ENCODE measurements around the gene INTS11. TPM values are rescaled to one million over a fixed set of nuclear protein-coding genes. Genes with fewer than 3 reads are reported as not detected.

Gene INTS11
- total and polyA plus RNA-seq, 9 of the 15 experiments (the other 6 are each of a cell fraction or from before 2014, with no cell fraction given) = 3.6 to 183 (median 110) TPM

DNA sequence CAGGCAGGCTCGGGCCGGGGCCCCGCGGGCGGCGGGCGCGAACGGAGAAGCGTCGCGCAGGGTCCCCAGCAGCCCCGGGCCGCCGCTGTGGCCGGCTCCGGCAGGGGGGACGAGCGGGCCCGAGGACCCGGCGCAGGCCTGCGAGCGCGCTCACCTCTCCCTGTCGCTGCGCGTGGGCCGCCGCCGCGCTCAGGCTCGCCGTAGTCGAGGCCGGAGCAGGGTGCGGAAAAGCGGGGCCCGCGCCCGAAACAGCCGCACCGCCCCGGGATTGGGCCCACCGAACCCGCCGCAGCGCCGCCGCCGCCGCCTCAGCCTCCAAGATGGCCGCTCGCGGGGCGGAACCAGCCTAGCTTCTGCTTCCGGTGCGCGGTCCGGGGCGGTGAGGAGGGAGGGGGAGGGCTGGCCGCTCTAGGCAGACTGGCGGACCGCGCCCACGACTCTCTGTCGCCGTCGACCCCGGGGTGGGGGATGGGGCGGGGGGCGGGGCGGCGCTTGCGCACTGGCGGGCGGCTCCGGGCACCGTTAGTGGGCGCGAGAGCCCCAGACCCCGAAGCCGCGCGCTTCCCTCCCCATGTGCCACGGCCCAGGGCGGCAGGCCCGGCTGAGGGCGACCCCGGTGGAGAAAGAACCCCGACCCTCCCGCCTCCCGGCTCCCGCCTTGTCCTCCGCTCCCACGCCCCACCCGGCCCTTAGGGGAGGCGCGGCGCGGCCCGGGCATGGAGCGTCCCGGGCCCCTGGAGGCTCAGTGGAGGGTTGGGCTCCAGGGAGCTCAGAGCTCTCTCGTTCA is 50.8 kb downstream of the INTS11 start, which contains the start of gene UBE2J2 (continued):
- TF ChIP-seq, protein P1, sequence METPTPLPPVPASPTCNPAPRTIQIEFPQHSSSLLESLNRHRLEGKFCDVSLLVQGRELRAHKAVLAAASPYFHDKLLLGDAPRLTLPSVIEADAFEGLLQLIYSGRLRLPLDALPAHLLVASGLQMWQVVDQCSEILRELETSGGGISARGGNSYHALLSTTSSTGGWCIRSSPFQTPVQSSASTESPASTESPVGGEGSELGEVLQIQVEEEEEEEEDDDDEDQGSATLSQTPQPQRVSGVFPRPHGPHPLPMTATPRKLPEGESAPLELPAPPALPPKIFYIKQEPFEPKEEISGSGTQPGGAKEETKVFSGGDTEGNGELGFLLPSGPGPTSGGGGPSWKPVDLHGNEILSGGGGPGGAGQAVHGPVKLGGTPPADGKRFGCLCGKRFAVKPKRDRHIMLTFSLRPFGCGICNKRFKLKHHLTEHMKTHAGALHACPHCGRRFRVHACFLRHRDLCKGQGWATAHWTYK (CRISPR knock-in tag; IDR thresholded peaks at IDR 0.05) = peak; percentile 54; the same call in 1 of the 2 replicates
- TF ChIP-seq CBFB (CRISPR knock-in tag; IDR thresholded peaks at IDR 0.05) = no peak
- TF ChIP-seq NCOA1 (IDR thresholded peaks at IDR 0.05; ENCODE audit: low read depth) = no peak
- TF ChIP-seq, protein P2, sequence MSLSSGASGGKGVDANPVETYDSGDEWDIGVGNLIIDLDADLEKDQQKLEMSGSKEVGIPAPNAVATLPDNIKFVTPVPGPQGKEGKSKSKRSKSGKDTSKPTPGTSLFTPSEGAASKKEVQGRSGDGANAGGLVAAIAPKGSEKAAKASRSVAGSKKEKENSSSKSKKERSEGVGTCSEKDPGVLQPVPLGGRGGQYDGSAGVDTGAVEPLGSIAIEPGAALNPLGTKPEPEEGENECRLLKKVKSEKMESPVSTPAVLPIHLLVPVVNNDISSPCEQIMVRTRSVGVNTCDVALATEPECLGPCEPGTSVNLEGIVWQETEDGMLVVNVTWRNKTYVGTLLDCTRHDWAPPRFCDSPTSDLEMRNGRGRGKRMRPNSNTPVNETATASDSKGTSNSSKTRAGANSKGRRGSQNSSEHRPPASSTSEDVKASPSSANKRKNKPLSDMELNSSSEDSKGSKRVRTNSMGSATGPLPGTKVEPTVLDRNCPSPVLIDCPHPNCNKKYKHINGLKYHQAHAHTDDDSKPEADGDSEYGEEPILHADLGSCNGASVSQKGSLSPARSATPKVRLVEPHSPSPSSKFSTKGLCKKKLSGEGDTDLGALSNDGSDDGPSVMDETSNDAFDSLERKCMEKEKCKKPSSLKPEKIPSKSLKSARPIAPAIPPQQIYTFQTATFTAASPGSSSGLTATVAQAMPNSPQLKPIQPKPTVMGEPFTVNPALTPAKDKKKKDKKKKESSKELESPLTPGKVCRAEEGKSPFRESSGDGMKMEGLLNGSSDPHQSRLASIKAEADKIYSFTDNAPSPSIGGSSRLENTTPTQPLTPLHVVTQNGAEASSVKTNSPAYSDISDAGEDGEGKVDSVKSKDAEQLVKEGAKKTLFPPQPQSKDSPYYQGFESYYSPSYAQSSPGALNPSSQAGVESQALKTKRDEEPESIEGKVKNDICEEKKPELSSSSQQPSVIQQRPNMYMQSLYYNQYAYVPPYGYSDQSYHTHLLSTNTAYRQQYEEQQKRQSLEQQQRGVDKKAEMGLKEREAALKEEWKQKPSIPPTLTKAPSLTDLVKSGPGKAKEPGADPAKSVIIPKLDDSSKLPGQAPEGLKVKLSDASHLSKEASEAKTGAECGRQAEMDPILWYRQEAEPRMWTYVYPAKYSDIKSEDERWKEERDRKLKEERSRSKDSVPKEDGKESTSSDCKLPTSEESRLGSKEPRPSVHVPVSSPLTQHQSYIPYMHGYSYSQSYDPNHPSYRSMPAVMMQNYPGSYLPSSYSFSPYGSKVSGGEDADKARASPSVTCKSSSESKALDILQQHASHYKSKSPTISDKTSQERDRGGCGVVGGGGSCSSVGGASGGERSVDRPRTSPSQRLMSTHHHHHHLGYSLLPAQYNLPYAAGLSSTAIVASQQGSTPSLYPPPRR (CRISPR knock-in tag; IDR thresholded peaks at IDR 0.05; ENCODE audit: borderline replicate concordance) = no peak
- no peak for TF ChIP-seq BRD4 (IDR thresholded peaks at IDR 0.05)
- TF ChIP-seq, protein P3, sequence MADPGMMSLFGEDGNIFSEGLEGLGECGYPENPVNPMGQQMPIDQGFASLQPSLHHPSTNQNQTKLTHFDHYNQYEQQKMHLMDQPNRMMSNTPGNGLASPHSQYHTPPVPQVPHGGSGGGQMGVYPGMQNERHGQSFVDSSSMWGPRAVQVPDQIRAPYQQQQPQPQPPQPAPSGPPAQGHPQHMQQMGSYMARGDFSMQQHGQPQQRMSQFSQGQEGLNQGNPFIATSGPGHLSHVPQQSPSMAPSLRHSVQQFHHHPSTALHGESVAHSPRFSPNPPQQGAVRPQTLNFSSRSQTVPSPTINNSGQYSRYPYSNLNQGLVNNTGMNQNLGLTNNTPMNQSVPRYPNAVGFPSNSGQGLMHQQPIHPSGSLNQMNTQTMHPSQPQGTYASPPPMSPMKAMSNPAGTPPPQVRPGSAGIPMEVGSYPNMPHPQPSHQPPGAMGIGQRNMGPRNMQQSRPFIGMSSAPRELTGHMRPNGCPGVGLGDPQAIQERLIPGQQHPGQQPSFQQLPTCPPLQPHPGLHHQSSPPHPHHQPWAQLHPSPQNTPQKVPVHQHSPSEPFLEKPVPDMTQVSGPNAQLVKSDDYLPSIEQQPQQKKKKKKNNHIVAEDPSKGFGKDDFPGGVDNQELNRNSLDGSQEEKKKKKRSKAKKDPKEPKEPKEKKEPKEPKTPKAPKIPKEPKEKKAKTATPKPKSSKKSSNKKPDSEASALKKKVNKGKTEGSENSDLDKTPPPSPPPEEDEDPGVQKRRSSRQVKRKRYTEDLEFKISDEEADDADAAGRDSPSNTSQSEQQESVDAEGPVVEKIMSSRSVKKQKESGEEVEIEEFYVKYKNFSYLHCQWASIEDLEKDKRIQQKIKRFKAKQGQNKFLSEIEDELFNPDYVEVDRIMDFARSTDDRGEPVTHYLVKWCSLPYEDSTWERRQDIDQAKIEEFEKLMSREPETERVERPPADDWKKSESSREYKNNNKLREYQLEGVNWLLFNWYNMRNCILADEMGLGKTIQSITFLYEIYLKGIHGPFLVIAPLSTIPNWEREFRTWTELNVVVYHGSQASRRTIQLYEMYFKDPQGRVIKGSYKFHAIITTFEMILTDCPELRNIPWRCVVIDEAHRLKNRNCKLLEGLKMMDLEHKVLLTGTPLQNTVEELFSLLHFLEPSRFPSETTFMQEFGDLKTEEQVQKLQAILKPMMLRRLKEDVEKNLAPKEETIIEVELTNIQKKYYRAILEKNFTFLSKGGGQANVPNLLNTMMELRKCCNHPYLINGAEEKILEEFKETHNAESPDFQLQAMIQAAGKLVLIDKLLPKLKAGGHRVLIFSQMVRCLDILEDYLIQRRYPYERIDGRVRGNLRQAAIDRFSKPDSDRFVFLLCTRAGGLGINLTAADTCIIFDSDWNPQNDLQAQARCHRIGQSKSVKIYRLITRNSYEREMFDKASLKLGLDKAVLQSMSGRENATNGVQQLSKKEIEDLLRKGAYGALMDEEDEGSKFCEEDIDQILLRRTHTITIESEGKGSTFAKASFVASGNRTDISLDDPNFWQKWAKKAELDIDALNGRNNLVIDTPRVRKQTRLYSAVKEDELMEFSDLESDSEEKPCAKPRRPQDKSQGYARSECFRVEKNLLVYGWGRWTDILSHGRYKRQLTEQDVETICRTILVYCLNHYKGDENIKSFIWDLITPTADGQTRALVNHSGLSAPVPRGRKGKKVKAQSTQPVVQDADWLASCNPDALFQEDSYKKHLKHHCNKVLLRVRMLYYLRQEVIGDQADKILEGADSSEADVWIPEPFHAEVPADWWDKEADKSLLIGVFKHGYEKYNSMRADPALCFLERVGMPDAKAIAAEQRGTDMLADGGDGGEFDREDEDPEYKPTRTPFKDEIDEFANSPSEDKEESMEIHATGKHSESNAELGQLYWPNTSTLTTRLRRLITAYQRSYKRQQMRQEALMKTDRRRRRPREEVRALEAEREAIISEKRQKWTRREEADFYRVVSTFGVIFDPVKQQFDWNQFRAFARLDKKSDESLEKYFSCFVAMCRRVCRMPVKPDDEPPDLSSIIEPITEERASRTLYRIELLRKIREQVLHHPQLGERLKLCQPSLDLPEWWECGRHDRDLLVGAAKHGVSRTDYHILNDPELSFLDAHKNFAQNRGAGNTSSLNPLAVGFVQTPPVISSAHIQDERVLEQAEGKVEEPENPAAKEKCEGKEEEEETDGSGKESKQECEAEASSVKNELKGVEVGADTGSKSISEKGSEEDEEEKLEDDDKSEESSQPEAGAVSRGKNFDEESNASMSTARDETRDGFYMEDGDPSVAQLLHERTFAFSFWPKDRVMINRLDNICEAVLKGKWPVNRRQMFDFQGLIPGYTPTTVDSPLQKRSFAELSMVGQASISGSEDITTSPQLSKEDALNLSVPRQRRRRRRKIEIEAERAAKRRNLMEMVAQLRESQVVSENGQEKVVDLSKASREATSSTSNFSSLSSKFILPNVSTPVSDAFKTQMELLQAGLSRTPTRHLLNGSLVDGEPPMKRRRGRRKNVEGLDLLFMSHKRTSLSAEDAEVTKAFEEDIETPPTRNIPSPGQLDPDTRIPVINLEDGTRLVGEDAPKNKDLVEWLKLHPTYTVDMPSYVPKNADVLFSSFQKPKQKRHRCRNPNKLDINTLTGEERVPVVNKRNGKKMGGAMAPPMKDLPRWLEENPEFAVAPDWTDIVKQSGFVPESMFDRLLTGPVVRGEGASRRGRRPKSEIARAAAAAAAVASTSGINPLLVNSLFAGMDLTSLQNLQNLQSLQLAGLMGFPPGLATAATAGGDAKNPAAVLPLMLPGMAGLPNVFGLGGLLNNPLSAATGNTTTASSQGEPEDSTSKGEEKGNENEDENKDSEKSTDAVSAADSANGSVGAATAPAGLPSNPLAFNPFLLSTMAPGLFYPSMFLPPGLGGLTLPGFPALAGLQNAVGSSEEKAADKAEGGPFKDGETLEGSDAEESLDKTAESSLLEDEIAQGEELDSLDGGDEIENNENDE (IDR thresholded peaks at IDR 0.05; ENCODE audit: low read depth, low read length) = no peak
- peak; percentile 44 for TF ChIP-seq MTA3 (IDR thresholded peaks at IDR 0.05; ENCODE audit: borderline replicate concordance)
- peak; percentile 84 for TF ChIP-seq U2AF1 (optimal IDR thresholded peaks at IDR 0.05; ENCODE audit: low read depth, low read length)
- no peak for TF ChIP-seq ZNF184 (CRISPR knock-in tag; IDR thresholded peaks at IDR 0.05)

All from K562 (cell line).